Measurements from ENCODE around the gene ANKRD33B. TPM values are rescaled to one million over a fixed set of nuclear protein-coding genes. Genes with fewer than 3 reads are reported as not detected.

The ANKRD33B gene
- total and polyA plus RNA-seq, 9 of the 15 experiments (the other 6 are each of a cell fraction or from before 2014, with no cell fraction given): 0.10 to 1.7 (median 0.40) TPM

DNA sequence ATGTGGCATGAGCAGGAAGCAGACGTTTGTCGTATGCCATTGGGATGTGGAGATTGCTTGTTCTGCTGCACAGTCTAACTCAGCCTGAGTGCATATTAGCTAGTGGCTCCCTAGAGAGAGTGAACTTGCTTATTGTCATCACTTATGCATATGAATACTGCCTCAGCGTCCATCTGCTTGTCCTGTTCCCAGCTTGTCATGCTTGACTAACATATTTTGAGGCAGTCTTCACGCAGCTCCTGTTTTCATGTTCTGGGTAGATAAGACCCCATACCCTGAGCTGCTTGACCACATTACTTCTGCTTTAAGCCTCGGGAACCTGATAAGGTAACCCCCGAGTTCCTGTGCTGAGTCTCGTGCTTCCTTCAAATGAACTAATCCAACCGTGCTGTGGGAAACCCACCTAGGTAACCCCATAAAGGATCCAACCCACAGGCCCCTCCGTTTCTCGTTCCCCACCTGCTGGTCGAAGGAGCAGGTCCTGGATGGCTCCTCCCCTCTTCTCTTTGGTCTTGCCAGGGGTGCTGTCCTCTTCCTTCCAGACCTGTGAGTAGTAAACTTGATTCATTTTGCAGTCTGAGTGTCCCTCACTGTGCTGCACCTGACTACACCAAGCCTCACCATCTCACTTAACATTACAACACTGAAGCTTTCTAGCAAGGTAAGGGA, 25.0 kb downstream of the ANKRD33B start (continued):
- TF ChIP-seq GATA2 (CRISPR knock-in tag; IDR thresholded peaks at IDR 0.05) (peak; percentile 98), DMBX1 (CRISPR knock-in tag; IDR thresholded peaks at IDR 0.05; ENCODE audit: borderline replicate concordance) (peak; percentile 93), ZBTB7A (IDR thresholded peaks at IDR 0.05; ENCODE audit: borderline replicate concordance, control insufficient read depth, low read depth, low read length) (peak; percentile 81), SETDB1 (IDR thresholded peaks at IDR 0.05; ENCODE audit: low read length) (peak; percentile 61), RHOXF2B (CRISPR knock-in tag; conservative IDR thresholded peaks at IDR 0.05) (no peak), SAFB2 (IDR thresholded peaks at IDR 0.05; ENCODE audit: borderline replicate concordance, low read depth, low read length, severe bottlenecking) (no peak), CSDE1 (IDR thresholded peaks at IDR 0.05) (peak in 1 of 2 experiments; percentile 43; a peak in 1 of 4 replicates), MEF2D (tag; conservative IDR thresholded peaks at IDR 0.05; ENCODE audit: low read depth) (peak; percentile 91), LEF1 (IDR thresholded peaks at IDR 0.05) (peak; percentile 98), JUNB (CRISPR knock-in tag; conservative IDR thresholded peaks at IDR 0.05) (no peak), KAT7 (CRISPR knock-in tag; IDR thresholded peaks at IDR 0.05; ENCODE audit: borderline replicate concordance) (peak; percentile 68; the same call in 1 of the 2 replicates), NCOA1 (IDR thresholded peaks at IDR 0.05; ENCODE audit: low read depth) (peak; percentile 94)
- TF ChIP-seq, protein P1, sequence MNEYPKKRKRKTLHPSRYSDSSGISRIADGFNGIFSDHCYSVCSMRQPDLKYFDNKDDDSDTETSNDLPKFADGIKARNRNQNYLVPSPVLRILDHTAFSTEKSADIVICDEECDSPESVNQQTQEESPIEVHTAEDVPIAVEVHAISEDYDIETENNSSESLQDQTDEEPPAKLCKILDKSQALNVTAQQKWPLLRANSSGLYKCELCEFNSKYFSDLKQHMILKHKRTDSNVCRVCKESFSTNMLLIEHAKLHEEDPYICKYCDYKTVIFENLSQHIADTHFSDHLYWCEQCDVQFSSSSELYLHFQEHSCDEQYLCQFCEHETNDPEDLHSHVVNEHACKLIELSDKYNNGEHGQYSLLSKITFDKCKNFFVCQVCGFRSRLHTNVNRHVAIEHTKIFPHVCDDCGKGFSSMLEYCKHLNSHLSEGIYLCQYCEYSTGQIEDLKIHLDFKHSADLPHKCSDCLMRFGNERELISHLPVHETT (CRISPR knock-in tag; conservative IDR thresholded peaks at IDR 0.05 in 1 of 2, IDR thresholded peaks at IDR 0.05 in 1 of 2): peak in 1 of 2 experiments; percentile 88; a peak in 2 of 4 replicates
- TF ChIP-seq, protein P2, sequence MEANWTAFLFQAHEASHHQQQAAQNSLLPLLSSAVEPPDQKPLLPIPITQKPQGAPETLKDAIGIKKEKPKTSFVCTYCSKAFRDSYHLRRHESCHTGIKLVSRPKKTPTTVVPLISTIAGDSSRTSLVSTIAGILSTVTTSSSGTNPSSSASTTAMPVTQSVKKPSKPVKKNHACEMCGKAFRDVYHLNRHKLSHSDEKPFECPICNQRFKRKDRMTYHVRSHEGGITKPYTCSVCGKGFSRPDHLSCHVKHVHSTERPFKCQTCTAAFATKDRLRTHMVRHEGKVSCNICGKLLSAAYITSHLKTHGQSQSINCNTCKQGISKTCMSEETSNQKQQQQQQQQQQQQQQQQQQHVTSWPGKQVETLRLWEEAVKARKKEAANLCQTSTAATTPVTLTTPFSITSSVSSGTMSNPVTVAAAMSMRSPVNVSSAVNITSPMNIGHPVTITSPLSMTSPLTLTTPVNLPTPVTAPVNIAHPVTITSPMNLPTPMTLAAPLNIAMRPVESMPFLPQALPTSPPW (CRISPR knock-in tag; IDR thresholded peaks at IDR 0.05): peak; percentile 79
- TF ChIP-seq, protein P3, sequence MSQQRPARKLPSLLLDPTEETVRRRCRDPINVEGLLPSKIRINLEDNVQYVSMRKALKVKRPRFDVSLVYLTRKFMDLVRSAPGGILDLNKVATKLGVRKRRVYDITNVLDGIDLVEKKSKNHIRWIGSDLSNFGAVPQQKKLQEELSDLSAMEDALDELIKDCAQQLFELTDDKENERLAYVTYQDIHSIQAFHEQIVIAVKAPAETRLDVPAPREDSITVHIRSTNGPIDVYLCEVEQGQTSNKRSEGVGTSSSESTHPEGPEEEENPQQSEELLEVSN (IDR thresholded peaks at IDR 0.05; ENCODE audit: borderline replicate concordance in 1 of 2, extremely low read depth in 1 of 2, insufficient read depth in 1 of 2, insufficient read length in 1 of 2, low read depth in 1 of 2, low read length in 1 of 2, poor library complexity in 1 of 2, severe bottlenecking in 1 of 2): peak; percentile 34 to 53
- TF ChIP-seq, protein P4, sequence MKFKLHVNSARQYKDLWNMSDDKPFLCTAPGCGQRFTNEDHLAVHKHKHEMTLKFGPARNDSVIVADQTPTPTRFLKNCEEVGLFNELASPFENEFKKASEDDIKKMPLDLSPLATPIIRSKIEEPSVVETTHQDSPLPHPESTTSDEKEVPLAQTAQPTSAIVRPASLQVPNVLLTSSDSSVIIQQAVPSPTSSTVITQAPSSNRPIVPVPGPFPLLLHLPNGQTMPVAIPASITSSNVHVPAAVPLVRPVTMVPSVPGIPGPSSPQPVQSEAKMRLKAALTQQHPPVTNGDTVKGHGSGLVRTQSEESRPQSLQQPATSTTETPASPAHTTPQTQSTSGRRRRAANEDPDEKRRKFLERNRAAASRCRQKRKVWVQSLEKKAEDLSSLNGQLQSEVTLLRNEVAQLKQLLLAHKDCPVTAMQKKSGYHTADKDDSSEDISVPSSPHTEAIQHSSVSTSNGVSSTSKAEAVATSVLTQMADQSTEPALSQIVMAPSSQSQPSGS (CRISPR knock-in tag; IDR thresholded peaks at IDR 0.05): no peak

Measured in K562 (cell line).